Kidney (tissue), 14 donors: Measurements from ENCODE around the gene INHA. TPM values are rescaled to one million over a fixed set of nuclear protein-coding genes. Genes with fewer than 3 reads are reported as not detected.

Experiments
- DNase-seq, 5 donors: peaks; one replicate each; pipeline ENCODE4 v3.0.0-alpha.2; 2013 to 2020
- FAIRE-seq: peaks from 2 replicates; lab custom pipeline; 2012; peaks lifted over from hg19 to GRCh38; lab: Jason Lieb, UNC
- H3K27ac ChIP-seq, 2 donors: one replicate each; pipeline ENCODE4 v1.7.0; 2013; ENCODE audit warnings: low read depth in 2 of 2, low read length in 2 of 2, inconsistent platforms in 1 of 2
- H3K27me3 ChIP-seq: one replicate; pipeline ENCODE4 v1.7.1; 2013; ENCODE audit warnings: low read length, inconsistent platforms; ENCODE audit not compliant: control insufficient read depth, insufficient read depth
- H3K36me3 ChIP-seq, 3 donors: one replicate each; pipeline versions ENCODE4 v1.7.0 to v1.7.1; 2013; ENCODE audit warnings: low read length in 3 of 3, control low read depth in 1 of 3, inconsistent platforms in 1 of 3; ENCODE audit not compliant: insufficient read depth in 3 of 3, control insufficient read depth in 2 of 3
- H3K4me1 ChIP-seq, 3 donors: one replicate each; pipeline versions ENCODE4 v1.7.0 to v1.7.1; 2013; ENCODE audit warnings: low read length in 3 of 3, inconsistent platforms in 1 of 3, low read depth in 1 of 3; ENCODE audit not compliant: control insufficient read depth in 2 of 3, insufficient read depth in 2 of 3
- H3K4me3 ChIP-seq, 3 donors: one replicate each; pipeline versions ENCODE4 v1.7.0 to v1.8.1; 2013; ENCODE audit warnings: low read length in 3 of 3, control low read depth in 1 of 3, inconsistent platforms in 1 of 3
- H3K9ac ChIP-seq, 3 donors: one replicate each; pipeline versions ENCODE4 v1.7.0 to v1.7.1; 2013; ENCODE audit warnings: low read length in 3 of 3, control low read depth in 1 of 3, inconsistent platforms in 1 of 3
- H3K9me3 ChIP-seq, 3 donors: one replicate each; pipeline versions ENCODE4 v1.7.0 to v1.7.1; 2013; ENCODE audit warnings: low read length in 3 of 3, control low read depth in 1 of 3, inconsistent platforms in 1 of 3; ENCODE audit not compliant: control insufficient read depth in 2 of 3, insufficient read depth in 1 of 3
- CTCF ChIP-seq: IDR thresholded peaks from 3 replicates; pipeline ENCODE4 v1.5.1; 2012; ENCODE audit warnings: mild to moderate bottlenecking, moderate library complexity, borderline replicate concordance; ENCODE audit not compliant: insufficient read depth; ENCODE audit errors: extremely low read depth
- intact Hi-C: fragments of 100-400 bp; cut with DNase I; formaldehyde crosslinking; loops from one replicate; pipeline ENCODE4 v1.11.1; 2022
- polyA plus RNA-seq: library from polyadenylated mRNA; stranded (reverse); fragments of 350-450 nt; fragmentation: Illumina TruSeq; extraction: RNeasy Lipid Tissue Mini Kit (QIAGEN cat#74804); gene quantifications from one replicate; pipeline ENCODE4 v1.2.3, GENCODE V29; 2014; ENCODE audit warnings: low read depth, low replicate concordance; ENCODE audit not compliant: insufficient read depth
- total RNA-seq: library from RNA; stranded (reverse); fragmentation: NEBNext Ultra II Directional; extraction: Animal tissue kit (Norgen Biotek cat#: 25700); gene quantifications from one replicate; pipeline ENCODE4 v1.2.1, GENCODE V29; 2021
- donor health status: control.
- donor health status: control.
- donor health status: control.
- donor health status: control.
- donor health status: control.
- donor health status: DM: yes; HTN: yes; CAD: no.
- donor health status: Normal renal cell carcinoma (clear cell type).

INHA gene
- total and polyA plus RNA-seq, 2 donors from 2014 or later, result 1.2 to 2.5 TPM

DNA sequence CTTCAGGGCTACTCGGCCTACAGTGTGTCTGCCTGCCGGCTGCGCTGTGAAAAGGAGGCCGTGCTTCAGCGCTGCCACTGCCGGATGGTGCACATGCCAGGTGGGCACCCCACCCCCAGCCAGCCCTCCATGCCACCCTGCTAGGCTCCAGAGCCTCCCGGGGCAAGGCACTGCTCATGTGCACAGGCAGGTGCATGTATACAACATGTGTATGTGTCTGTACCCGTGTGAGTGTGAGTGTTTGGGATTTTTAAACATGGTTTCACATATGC is 39.8 kb upstream of the INHA start:
- H3K27ac ChIP-seq, result no peak overlapping the region
- peaks cover 6% of the 10 kb centered on the region for H3K27me3 ChIP-seq
- no peak for FAIRE-seq
- TF ChIP-seq CTCF, result no peak
- no peak overlapping the region for H3K4me3 ChIP-seq
- DNase-seq, result no peak
- H3K4me1 ChIP-seq, result no peaks in the 10 kb centered on the region
- no peak overlapping the region for H3K9ac ChIP-seq
- H3K36me3 ChIP-seq, result no peaks in the 10 kb centered on the region
- no peaks in the 10 kb centered on the region for H3K9me3 ChIP-seq
- intact Hi-C loops, result loop anchor here (10.0 kb wide), 1 partner anchor 128 kb away; no protein-coding TSS in a partner anchor

DNA sequence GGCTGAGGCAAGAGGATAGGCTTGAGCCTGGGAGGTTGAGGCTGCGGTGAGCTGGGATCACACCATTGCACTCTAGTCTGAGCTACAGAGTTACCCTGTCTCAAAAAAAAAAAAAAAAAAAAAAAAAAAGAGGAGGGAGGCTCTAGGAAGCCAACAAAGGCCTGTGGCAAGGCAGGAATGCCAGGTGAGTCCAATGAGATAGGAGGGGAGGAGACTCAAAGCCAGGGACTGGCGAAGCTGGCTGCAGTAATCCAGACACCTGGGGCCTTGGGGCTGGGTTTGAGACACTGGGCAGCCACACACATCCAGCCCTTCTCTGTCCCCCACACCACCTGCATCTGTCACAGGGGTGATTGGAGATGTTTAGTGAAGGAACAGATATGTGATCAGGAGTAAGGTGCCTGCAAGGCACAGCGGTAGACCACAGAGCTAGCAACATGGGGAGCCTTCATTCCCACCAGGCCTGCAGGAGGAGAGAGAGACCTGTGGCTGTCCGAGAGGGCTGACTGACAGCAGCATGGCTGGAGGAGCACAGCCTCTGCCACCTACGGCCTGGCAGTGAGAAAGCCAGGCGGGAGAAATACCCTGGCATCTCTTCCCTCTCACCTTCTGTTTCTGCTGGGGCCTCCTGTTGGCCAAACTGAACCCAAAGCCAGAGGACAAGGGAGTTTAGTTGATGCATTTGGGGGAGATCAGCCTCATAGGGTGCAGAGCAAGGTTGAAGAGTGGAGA is 38.0 kb upstream of the INHA start:
- no peak for FAIRE-seq
- TF ChIP-seq CTCF, result no peak
- H3K27ac ChIP-seq, result no peak overlapping the region

GRCh38 chr2:219536425-219536824 is 35.7 kb upstream of the INHA start:
- H3K9ac ChIP-seq, result no peak overlapping the region

More for the DNA sequence above, 38.0 kb upstream of the INHA start:
- DNase-seq, result no peak
- H3K4me1 ChIP-seq, result no peaks in the 10 kb centered on the region
- no peaks in the 10 kb centered on the region for H3K36me3 ChIP-seq
- H3K9ac ChIP-seq, result no peak overlapping the region
- H3K4me3 ChIP-seq, result no peak overlapping the region
- no peaks in the 10 kb centered on the region for H3K9me3 ChIP-seq
- intact Hi-C loops, result loop anchor here (10.0 kb wide), 1 partner anchor 129 kb away; no protein-coding TSS in a partner anchor
- H3K27me3 ChIP-seq, result peaks cover under 1% of the 10 kb centered on the region

More at GRCh38 chr2:219536425-219536824, 35.7 kb upstream of the INHA start:
- no peaks in the 10 kb centered on the region for H3K4me1 ChIP-seq
- H3K27ac ChIP-seq, result no peak overlapping the region
- no peaks in the 10 kb centered on the region for H3K9me3 ChIP-seq
- intact Hi-C loops, result loop anchor here (10.0 kb wide), 1 partner anchor 132 kb away; no protein-coding TSS in a partner anchor
- no peak for TF ChIP-seq CTCF
- DNase-seq (no peak), FAIRE-seq (no peak)
- peaks cover 0 to 8% (median 8%) of the 10 kb centered on the region in 3 donors for H3K36me3 ChIP-seq
- H3K4me3 ChIP-seq, result no peak overlapping the region
- no peaks in the 10 kb centered on the region for H3K27me3 ChIP-seq
